ENCODE data around the gene GNA12.

DNA sequence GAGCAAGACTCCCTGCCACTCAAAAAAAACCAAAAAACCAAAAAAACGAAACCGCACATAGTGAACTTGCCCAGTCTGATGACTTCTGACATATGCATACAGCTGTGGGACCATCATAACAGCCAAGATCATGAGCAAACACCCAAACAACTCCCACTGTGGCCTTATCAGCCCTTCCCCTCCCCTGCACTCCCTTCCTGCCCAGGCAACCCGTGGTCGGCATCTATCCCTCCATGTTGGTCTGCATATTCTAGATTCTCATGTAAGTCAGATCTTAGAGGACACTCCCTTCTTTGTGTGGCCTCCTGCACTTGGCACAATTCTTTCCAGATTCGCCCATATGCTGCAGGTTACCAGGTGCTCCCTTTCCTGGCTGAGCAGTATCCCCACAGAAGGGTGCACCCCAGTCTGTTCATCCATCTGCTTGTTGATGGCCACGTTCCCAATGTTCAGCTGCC is 72.8 kb downstream of the GNA12 start:
- TF ChIP-seq, protein P1, sequence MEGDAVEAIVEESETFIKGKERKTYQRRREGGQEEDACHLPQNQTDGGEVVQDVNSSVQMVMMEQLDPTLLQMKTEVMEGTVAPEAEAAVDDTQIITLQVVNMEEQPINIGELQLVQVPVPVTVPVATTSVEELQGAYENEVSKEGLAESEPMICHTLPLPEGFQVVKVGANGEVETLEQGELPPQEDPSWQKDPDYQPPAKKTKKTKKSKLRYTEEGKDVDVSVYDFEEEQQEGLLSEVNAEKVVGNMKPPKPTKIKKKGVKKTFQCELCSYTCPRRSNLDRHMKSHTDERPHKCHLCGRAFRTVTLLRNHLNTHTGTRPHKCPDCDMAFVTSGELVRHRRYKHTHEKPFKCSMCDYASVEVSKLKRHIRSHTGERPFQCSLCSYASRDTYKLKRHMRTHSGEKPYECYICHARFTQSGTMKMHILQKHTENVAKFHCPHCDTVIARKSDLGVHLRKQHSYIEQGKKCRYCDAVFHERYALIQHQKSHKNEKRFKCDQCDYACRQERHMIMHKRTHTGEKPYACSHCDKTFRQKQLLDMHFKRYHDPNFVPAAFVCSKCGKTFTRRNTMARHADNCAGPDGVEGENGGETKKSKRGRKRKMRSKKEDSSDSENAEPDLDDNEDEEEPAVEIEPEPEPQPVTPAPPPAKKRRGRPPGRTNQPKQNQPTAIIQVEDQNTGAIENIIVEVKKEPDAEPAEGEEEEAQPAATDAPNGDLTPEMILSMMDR (conservative IDR thresholded peaks at IDR 0.05), result no peak
- TF ChIP-seq ZFX (IDR thresholded peaks at IDR 0.05), result no peak
